ENCODE measurements around the gene AXIN1.
"Not testable (repeated sequence)": the region's sequence is repeated elsewhere in the genome, so short reads cannot be mapped to it uniquely, and the experiment has no call there.

Gene AXIN1

GRCh38 chr16:340370-341091 lies 12.0 kb downstream of the AXIN1 start:
- H3K27me3 Mint-ChIP-seq (ENCODE audit: low read depth): no peaks in the 10 kb centered on the region
- peak overlapping the region; percentile 63 for H3K27ac Mint-ChIP-seq
- no peak overlapping the region for H3K4me3 Mint-ChIP-seq
- H3K36me3 Mint-ChIP-seq (ENCODE audit: low read depth): peaks cover 9% of the 10 kb centered on the region
- peaks cover 27% of the 10 kb centered on the region for H3K4me1 Mint-ChIP-seq (ENCODE audit: low read depth)
- H3K9me3 Mint-ChIP-seq: no peaks in the 10 kb centered on the region

DNA sequence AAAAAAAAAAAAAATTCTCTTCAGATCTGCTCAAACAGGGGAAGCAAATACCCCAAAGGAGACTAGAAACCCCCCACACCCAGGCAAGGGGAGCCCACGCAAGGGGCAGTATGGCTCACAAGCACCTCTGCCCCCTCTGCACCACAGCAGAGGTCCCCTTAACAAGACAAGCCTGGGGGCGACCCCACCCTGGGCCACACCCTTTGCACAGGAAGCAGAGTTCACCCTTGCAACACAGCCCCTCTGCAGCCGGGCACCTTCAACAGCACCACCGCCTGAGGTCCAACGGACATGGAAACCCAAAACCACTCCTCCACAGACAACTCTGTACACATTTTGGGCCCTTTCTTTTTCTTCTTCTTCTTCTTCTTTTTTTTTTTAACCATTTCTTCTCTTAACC lies 12.8 kb downstream of the AXIN1 start:
- Mint-ChIP-seq H3K27me3 (ENCODE audit: low read depth) (no peaks in the 10 kb centered on the region), H3K4me1 (ENCODE audit: low read depth) (peaks cover 32% of the 10 kb centered on the region)

GRCh38 chr16:337975-338575 lies 14.4 kb downstream of the AXIN1 start:
- no peak overlapping the region for H3K27ac Mint-ChIP-seq

More for the DNA sequence above, 12.8 kb downstream of the AXIN1 start:
- Mint-ChIP-seq H3K27ac (peak overlapping the region; percentile 63), H3K36me3 (ENCODE audit: low read depth) (peaks cover 5% of the 10 kb centered on the region), H3K9me3 (no peaks in the 10 kb centered on the region), H3K4me3 (peak overlapping the region; percentile 19)

GRCh38 chr16:337437-337836 lies 15.1 kb downstream of the AXIN1 start:
- Mint-ChIP-seq H3K27me3 (ENCODE audit: low read depth) (no peaks in the 10 kb centered on the region), H3K9me3 (no peaks in the 10 kb centered on the region), H3K4me1 (ENCODE audit: low read depth) (peaks cover 33% of the 10 kb centered on the region), H3K4me3 (no peak overlapping the region), H3K27ac (no peak overlapping the region), H3K36me3 (ENCODE audit: low read depth) (peaks cover 3% of the 10 kb centered on the region)

More at GRCh38 chr16:337975-338575, 14.4 kb downstream of the AXIN1 start:
- no peaks in the 10 kb centered on the region for H3K9me3 Mint-ChIP-seq
- H3K4me3 Mint-ChIP-seq: no peak overlapping the region
- H3K27me3 Mint-ChIP-seq (ENCODE audit: low read depth): no peaks in the 10 kb centered on the region
- peaks cover 3% of the 10 kb centered on the region for H3K36me3 Mint-ChIP-seq (ENCODE audit: low read depth)
- H3K4me1 Mint-ChIP-seq (ENCODE audit: low read depth): peaks cover 33% of the 10 kb centered on the region

GRCh38 chr16:336269-336668 lies 16.3 kb downstream of the AXIN1 start:
- H3K36me3 Mint-ChIP-seq (ENCODE audit: low read depth): no peaks in the 10 kb centered on the region
- no peak overlapping the region for H3K4me3 Mint-ChIP-seq
- no peaks in the 10 kb centered on the region for H3K9me3 Mint-ChIP-seq
- H3K27me3 Mint-ChIP-seq (ENCODE audit: low read depth): no peaks in the 10 kb centered on the region
- H3K4me1 Mint-ChIP-seq (ENCODE audit: low read depth): peaks cover 29% of the 10 kb centered on the region
- no peak overlapping the region for H3K27ac Mint-ChIP-seq

GRCh38 chr16:334861-335632 lies 17.5 kb downstream of the AXIN1 start:
- H3K4me1 Mint-ChIP-seq (ENCODE audit: low read depth): peaks cover 25% of the 10 kb centered on the region
- H3K27me3 Mint-ChIP-seq (ENCODE audit: low read depth); H3K36me3 Mint-ChIP-seq (ENCODE audit: low read depth); H3K9me3 Mint-ChIP-seq; H3K4me3 Mint-ChIP-seq; H3K27ac Mint-ChIP-seq: not testable (repeated sequence)

DNA sequence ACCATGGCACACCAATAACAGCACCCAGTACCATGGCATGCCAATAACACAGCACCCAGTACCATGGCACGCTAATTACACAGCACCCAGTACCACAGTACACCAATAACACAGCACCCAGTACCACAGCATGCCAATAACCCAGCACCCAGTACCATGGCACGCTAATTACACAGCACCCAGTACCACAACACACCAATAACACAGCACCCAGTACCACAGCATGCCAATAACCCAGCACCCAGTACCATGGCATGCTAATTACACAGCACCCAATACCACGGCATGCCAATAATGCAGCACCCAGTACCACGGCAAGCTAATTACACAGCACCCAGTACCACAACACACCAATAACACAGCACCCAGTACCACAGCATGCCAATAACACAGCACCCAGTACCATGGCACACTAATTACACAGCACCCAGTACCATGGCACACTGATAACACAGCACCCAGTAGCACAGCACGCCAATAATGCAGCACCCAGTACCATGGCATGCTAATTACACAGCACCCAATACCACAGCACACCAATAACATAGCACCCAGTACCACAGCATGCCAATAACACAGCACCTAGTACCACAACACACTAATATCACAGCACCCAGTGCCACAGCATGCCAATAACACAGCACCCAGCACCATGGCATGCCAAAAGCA lies 18.2 kb downstream of the AXIN1 start:
- H3K27me3 Mint-ChIP-seq (ENCODE audit: low read depth); H3K36me3 Mint-ChIP-seq (ENCODE audit: low read depth); H3K9me3 Mint-ChIP-seq; H3K27ac Mint-ChIP-seq; H3K4me3 Mint-ChIP-seq: not testable (repeated sequence)
- H3K4me1 Mint-ChIP-seq (ENCODE audit: low read depth): peaks cover 19% of the 10 kb centered on the region

DNA sequence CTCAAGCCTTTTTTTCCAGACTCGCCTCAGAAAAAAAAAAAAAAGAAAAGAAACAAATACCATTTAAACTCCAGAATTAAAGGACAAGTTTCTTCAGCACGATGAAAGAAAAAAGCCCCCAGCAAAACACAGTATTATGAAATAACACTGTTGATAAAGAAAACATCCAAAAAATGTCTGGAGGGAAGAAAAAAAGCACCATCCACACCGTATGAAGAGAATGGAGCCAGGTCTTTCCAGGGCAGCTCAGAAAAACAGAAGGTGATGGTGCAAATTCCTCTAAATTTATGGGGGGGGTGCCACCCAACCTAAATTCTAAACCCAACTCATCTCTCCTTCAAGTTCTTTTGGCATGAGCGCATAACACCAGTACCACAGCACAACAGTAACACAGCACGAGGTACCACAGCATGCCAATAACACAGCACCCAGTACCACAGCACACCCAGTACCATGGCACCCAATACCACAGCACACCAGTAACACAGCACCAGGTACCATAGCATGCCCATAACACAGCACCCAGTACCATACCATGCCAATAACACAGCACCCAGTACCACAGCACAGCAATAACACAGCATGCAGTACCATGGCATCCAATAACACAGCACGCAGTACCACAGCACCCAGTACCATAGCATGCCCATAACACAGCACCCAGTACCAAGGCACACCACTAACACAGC lies 19.0 kb downstream of the AXIN1 start:
- Mint-ChIP-seq H3K4me1 (ENCODE audit: low read depth) (peaks cover 17% of the 10 kb centered on the region), H3K4me3 (no peak overlapping the region), H3K27me3 (ENCODE audit: low read depth) (peaks cover 7% of the 10 kb centered on the region), H3K27ac (no peak overlapping the region), H3K36me3 (ENCODE audit: low read depth) (peaks cover 6% of the 10 kb centered on the region), H3K9me3 (no peaks in the 10 kb centered on the region)

DNA sequence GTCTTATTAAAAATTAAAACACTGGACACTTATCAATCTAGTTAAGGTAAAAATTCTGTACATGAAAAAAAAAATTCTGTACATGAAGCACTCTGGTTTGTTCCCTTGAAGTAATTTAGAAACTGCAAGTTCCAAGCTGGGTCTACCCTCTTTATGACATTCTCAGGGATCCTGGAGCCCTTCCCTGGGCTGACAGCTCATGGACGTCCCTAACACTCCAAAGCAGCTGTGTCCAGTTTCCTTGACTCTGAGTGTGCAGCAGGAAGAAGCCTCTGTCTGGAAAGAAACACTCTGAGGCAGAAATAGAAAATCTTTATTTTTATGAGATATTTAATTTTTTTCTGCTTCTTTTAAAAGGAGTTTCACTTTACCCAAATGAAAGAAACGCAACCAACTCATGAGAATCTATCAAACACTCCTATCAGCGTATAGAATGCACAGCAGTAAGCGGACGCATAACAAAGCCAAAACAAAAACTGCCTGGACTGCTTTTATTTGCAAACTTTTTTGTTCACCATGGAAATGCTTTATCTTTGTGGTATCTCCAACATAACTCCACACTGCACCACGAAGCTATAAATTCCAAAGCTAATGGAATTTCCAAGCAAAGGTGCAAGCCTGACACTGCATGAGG lies 21.2 kb downstream of the AXIN1 start:
- not testable (repeated sequence) for H3K4me3 Mint-ChIP-seq; H3K9me3 Mint-ChIP-seq; H3K36me3 Mint-ChIP-seq (ENCODE audit: low read depth); H3K27ac Mint-ChIP-seq; H3K27me3 Mint-ChIP-seq (ENCODE audit: low read depth)
- H3K4me1 Mint-ChIP-seq (ENCODE audit: low read depth): peaks cover 16% of the 10 kb centered on the region

DNA sequence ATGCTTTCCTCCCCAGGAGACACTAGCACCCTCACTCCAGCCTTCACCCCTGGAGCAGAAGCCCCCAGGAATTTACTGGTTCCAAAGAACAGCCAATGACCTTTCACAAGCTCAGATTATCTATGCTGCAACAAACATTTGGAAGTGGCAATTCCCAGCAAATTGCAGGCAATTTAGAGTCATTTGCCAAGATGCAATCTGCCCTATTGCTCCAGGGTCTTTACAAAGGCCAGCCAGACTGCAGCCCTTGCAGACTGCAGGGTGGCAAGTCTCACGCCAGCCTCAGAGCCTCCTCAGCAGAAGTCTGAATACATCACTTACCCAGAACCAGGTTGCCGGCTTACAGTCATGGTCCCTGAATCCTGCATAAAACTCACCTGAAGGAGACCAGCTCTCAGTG lies 21.8 kb downstream of the AXIN1 start:
- H3K4me3 Mint-ChIP-seq: no peak overlapping the region
- no peaks in the 10 kb centered on the region for H3K9me3 Mint-ChIP-seq
- H3K36me3 Mint-ChIP-seq (ENCODE audit: low read depth): peaks cover 6% of the 10 kb centered on the region
- no peak overlapping the region for H3K27ac Mint-ChIP-seq
- peaks cover 13% of the 10 kb centered on the region for H3K4me1 Mint-ChIP-seq (ENCODE audit: low read depth)
- peaks cover 7% of the 10 kb centered on the region for H3K27me3 Mint-ChIP-seq (ENCODE audit: low read depth)

DNA sequence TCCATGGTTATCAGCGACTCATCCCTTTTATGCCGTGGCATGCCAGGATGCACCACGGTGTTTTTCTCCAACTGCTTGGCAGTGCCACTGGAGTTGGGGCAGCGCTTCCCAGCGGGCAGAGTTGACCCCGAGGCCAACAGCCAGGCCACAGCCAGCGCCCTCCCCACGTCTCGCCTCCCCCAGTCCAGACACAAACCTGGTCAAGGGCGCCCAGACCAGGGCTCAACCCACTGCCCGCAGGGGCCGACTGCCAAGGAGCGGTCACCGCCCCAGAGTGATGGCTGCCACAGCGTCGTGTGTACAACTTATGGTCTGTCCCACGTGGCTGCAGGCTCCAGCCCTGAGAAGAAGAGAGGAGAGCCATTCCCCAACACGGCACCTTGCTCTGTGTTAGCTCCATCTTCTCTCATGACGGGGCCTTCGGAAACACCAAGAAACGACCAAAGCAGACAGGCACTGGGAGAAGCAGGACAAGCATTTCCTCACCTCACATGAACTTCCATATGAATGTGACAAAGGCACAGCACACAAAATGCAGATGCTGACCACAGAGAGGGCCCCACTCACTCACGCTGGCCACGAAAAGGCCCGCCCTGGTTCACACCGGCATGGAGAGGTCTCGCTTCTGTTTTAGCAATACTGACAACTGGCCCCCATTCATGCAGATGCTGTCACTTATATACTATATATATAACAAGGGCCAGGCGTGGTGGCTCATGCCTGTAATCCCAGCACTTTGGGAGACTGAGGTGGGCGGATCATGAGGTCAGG lies 27.0 kb downstream of the AXIN1 start:
- no peaks in the 10 kb centered on the region for H3K9me3 Mint-ChIP-seq
- H3K4me3 Mint-ChIP-seq: peak overlapping the region; percentile 43
- peaks cover 22% of the 10 kb centered on the region for H3K4me1 Mint-ChIP-seq (ENCODE audit: low read depth)
- peaks cover 5% of the 10 kb centered on the region for H3K27me3 Mint-ChIP-seq (ENCODE audit: low read depth)
- peaks cover 3% of the 10 kb centered on the region for H3K36me3 Mint-ChIP-seq (ENCODE audit: low read depth)
- peak overlapping the region; percentile 49 for H3K27ac Mint-ChIP-seq

GRCh38 chr16:324451-325334 lies 27.8 kb downstream of the AXIN1 start:
- H3K36me3 Mint-ChIP-seq (ENCODE audit: low read depth): no peaks in the 10 kb centered on the region
- H3K9me3 Mint-ChIP-seq: no peaks in the 10 kb centered on the region
- H3K27me3 Mint-ChIP-seq (ENCODE audit: low read depth): no peaks in the 10 kb centered on the region
- H3K4me3 Mint-ChIP-seq: peak overlapping the region; percentile 43
- peaks cover 22% of the 10 kb centered on the region for H3K4me1 Mint-ChIP-seq (ENCODE audit: low read depth)
- peak overlapping the region; percentile 49 for H3K27ac Mint-ChIP-seq

DNA sequence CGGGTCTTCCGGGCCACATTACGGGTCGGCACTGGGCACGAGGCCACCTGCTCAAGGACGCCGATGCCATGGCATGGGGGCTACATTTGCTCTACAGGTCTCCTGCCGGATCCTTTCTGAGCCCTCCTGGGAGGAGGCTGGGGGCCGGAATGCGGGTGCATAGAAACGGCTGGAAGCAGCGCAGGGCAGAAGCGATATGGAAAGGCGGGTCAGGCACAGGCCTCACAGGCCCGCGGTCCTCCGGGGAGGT lies 28.4 kb downstream of the AXIN1 start:
- no peak overlapping the region for H3K27ac Mint-ChIP-seq

More for the DNA sequence above, 28.4 kb downstream of the AXIN1 start:
- H3K4me1 Mint-ChIP-seq (ENCODE audit: low read depth): peaks cover 24% of the 10 kb centered on the region
- H3K27me3 Mint-ChIP-seq (ENCODE audit: low read depth): no peaks in the 10 kb centered on the region
- H3K4me3 Mint-ChIP-seq: peak overlapping the region; percentile 28
- H3K9me3 Mint-ChIP-seq: no peaks in the 10 kb centered on the region
- peaks cover under 1% of the 10 kb centered on the region for H3K36me3 Mint-ChIP-seq (ENCODE audit: low read depth)

All from T-helper 1 cell treated with Interleukin-12 subunit alpha and Interleukin-12 subunit beta and Interleukin-4 antibody, amounts not matched to agents 30 μg/mL and 1 μg/mL, for 36 hours (primary cell).